Measurements from ENCODE around the gene SAA4.

DNA sequence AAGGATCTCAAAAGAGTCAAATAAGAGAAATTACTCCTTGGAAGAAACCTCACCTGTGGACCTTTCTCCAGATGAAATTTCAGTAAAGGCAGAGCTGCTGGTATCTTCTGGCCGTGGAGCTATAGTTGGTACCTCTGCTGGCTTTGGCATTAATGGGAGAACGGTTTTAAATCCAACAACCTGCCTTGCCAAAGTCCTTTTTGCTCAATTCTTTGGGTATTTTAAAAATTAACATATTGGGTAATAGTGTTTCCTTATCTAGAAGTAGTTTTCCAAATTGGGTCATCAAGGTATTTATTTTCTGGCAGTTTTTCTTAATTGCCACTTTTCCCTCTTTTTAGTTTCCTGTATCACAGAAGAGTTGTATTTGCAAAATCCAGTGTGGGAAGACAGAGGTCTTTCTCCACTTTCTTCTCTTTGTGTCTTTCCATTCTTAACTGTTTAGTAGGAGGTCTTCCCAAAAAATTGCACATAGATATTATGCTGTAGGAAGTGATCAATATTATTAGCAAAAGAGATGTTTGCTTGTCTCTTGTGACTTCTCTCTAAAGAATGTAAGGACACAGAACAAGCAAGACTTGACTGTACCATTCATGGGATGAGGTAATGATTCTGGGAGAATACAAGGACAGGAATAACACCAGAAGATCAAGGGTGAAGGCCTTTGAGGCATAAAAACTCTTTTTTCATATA is at the start of gene SAA4:
- TF ChIP-seq RARB (CRISPR knock-in tag; IDR thresholded peaks at IDR 0.05) = no peak
- no peak for TF ChIP-seq EP300 (IDR thresholded peaks at IDR 0.05)
- TF ChIP-seq HOXB13 (CRISPR knock-in tag; IDR thresholded peaks at IDR 0.05; ENCODE audit: low read depth) = no peak
- TF ChIP-seq, protein P1, sequence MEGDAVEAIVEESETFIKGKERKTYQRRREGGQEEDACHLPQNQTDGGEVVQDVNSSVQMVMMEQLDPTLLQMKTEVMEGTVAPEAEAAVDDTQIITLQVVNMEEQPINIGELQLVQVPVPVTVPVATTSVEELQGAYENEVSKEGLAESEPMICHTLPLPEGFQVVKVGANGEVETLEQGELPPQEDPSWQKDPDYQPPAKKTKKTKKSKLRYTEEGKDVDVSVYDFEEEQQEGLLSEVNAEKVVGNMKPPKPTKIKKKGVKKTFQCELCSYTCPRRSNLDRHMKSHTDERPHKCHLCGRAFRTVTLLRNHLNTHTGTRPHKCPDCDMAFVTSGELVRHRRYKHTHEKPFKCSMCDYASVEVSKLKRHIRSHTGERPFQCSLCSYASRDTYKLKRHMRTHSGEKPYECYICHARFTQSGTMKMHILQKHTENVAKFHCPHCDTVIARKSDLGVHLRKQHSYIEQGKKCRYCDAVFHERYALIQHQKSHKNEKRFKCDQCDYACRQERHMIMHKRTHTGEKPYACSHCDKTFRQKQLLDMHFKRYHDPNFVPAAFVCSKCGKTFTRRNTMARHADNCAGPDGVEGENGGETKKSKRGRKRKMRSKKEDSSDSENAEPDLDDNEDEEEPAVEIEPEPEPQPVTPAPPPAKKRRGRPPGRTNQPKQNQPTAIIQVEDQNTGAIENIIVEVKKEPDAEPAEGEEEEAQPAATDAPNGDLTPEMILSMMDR (IDR thresholded peaks at IDR 0.05) = no peak
- no peak for TF ChIP-seq TP53 (CRISPR knock-in tag; IDR thresholded peaks at IDR 0.05)
- no peak for TF ChIP-seq ZC3H11A (IDR thresholded peaks at IDR 0.05)
- TF ChIP-seq, protein P2, sequence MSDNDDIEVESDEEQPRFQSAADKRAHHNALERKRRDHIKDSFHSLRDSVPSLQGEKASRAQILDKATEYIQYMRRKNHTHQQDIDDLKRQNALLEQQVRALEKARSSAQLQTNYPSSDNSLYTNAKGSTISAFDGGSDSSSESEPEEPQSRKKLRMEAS (IDR thresholded peaks at IDR 0.05) = no peak
- TF ChIP-seq ESRRA (IDR thresholded peaks at IDR 0.05; ENCODE audit: borderline replicate concordance, low read length) = no peak
- no peak for TF ChIP-seq SMC3 (IDR thresholded peaks at IDR 0.05)
- TF ChIP-seq JUNB (IDR thresholded peaks at IDR 0.05) = no peak
